Measurements from ENCODE around the gene HOXB1.

HOXB1 gene

GRCh38 chr17:48551596-48552465, 21.0 kb upstream of the HOXB1 start:
- FAIRE-seq (no peak), DNase-seq (ENCODE audit: insufficient read length) (no peak)
- TF ChIP-seq TAF1 (IDR thresholded peaks at IDR 0.05; ENCODE audit: borderline replicate concordance, low read depth, low read length) (no peak), POLR2A (IDR thresholded peaks at IDR 0.05; ENCODE audit: low read depth, low read length) (no peak), POLR2AphosphoS5 (IDR thresholded peaks at IDR 0.05; ENCODE audit: low read depth, low read length) (no peak)

GRCh38 chr17:48551214-48551555, 20.4 kb upstream of the HOXB1 start:
- FAIRE-seq (no peak), DNase-seq (ENCODE audit: insufficient read length) (no peak)
- no peak for TF ChIP-seq POLR2AphosphoS5 (IDR thresholded peaks at IDR 0.05; ENCODE audit: low read depth, low read length)
- no peak for TF ChIP-seq POLR2A (IDR thresholded peaks at IDR 0.05; ENCODE audit: low read depth, low read length)
- no peak for TF ChIP-seq TAF1 (IDR thresholded peaks at IDR 0.05; ENCODE audit: borderline replicate concordance, low read depth, low read length)

- no peak for DNase-seq (ENCODE audit: insufficient read length)
- no peak for FAIRE-seq
- no peak for TF ChIP-seq POLR2A (IDR thresholded peaks at IDR 0.05; ENCODE audit: low read depth, low read length)
- TF ChIP-seq POLR2AphosphoS5 (IDR thresholded peaks at IDR 0.05; ENCODE audit: low read depth, low read length), result no peak
- no peak for TF ChIP-seq TAF1 (IDR thresholded peaks at IDR 0.05; ENCODE audit: borderline replicate concordance, low read depth, low read length)
Observed at GRCh38 chr17:48550502-48551213, 19.8 kb upstream of the HOXB1 start.

DNA sequence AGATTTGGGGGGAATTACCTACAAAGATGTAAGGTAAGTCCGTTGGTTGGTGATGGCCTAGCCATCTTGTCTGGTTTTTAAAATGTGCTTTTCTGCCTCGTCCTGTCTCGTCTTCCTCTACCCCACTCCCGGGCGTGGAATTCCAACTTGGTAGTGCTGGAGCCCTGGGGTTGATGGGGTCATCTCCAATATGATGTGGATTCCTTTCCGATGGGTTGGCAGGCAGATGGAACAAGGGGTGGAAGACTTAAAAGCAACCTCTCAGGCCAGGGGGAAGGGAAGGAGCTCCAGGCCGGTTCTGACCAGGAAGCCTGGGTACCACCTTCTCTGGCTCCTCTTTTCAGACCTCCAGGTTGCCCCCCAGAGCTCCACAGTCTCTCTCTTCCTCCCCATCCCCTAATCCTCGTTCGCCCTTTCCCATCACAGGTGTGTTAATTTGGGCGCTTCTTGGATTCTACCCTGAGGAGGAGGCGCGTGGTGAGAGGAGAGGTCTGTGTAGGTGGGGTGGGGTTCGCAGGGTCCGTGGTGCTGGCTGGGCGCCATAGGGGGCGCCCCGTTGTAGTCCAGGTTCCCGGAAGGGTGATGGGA, 19.2 kb upstream of the HOXB1 start:
- DNase-seq (ENCODE audit: insufficient read length), result no peak
- no peak for FAIRE-seq
- TF ChIP-seq TAF1 (IDR thresholded peaks at IDR 0.05; ENCODE audit: borderline replicate concordance, low read depth, low read length), result no peak
- no peak for TF ChIP-seq POLR2A (IDR thresholded peaks at IDR 0.05; ENCODE audit: low read depth, low read length)
- no peak for TF ChIP-seq POLR2AphosphoS5 (IDR thresholded peaks at IDR 0.05; ENCODE audit: low read depth, low read length)

- TF ChIP-seq POLR2AphosphoS5 (IDR thresholded peaks at IDR 0.05; ENCODE audit: low read depth, low read length), result no peak
- TF ChIP-seq TAF1 (IDR thresholded peaks at IDR 0.05; ENCODE audit: borderline replicate concordance, low read depth, low read length), result no peak
- no peak for TF ChIP-seq POLR2A (IDR thresholded peaks at IDR 0.05; ENCODE audit: low read depth, low read length)
- no peak for FAIRE-seq
- DNase-seq (ENCODE audit: insufficient read length), result no peak
Observed at GRCh38 chr17:48549281-48549630, 18.4 kb upstream of the HOXB1 start.

DNA sequence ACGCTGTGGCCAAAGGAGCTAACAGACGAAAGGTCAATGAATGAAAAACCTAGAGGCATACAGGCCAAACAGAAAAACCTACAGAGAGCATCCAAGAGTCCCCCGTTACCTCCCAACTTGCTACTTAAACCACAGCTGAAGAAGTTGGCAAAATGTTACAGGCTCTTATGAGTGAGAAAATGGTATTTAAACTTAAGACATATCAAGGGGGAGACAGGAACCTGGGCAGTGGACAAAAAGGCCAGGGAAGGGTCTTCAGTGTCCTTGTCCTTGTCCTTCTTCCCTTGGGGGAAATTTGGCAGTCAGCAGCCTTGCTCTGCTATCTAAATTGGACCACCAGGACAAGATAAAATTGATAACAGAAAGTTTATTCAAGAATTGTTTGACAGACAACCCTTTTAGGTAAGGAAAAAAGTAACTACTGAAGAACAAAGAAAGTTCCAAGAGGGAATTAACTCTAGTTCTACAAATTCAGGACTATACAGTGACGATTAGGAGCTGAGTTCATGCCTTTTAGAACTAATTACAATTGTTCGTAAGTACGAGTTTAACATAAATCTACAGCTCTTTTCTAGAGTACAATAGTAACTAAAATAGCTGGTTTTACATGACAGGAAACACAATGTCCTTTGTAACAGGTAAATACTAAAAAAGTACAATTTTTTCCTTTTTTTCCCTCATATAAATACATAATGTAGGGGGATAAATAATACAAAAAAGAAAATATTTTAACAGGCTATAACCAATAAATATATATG, 17.9 kb upstream of the HOXB1 start:
- DNase-seq (ENCODE audit: insufficient read length), result no peak
- no peak for FAIRE-seq
- no peak for TF ChIP-seq TAF1 (IDR thresholded peaks at IDR 0.05; ENCODE audit: borderline replicate concordance, low read depth, low read length)
- TF ChIP-seq POLR2AphosphoS5 (IDR thresholded peaks at IDR 0.05; ENCODE audit: low read depth, low read length), result no peak
- no peak for TF ChIP-seq POLR2A (IDR thresholded peaks at IDR 0.05; ENCODE audit: low read depth, low read length)

DNA sequence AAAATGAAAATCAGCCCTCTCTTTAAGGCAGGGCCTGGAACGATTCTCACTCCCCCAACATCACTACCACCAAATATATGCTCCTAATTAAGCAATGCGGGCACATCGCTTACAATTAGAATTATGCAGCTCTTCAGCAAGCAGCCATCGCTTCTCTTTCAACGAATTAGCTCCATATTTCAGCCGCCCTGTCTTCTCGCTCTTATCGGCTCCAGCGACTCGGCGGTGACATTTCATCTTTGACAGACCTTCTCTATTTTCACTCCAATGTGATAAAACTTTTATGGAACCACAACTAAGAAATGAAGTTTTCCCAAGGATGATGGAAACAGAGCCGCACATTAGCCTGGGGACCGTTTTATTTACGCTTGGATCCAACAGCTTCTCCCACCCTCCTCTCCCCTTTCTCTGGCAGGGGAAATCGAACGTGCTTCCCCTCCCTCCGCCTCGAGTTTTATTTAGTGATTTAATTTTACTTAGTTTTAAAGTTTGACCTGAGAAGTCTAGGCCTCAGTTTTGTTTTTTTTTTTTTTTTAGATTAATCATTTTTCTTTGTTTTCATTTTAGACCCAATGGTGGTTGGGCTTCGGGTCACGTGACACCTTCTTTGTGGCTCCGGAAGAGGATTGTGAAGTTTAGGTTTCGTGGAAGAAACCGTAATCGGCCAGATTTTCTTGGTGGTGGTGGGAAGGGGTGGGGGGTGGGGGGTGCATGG, 17.2 kb upstream of the HOXB1 start:
- DNase-seq (ENCODE audit: insufficient read length) (no peak), FAIRE-seq (no peak)
- no peak for TF ChIP-seq TAF1 (IDR thresholded peaks at IDR 0.05; ENCODE audit: borderline replicate concordance, low read depth, low read length)
- TF ChIP-seq POLR2AphosphoS5 (IDR thresholded peaks at IDR 0.05; ENCODE audit: low read depth, low read length), result no peak
- TF ChIP-seq POLR2A (IDR thresholded peaks at IDR 0.05; ENCODE audit: low read depth, low read length), result no peak

GRCh38 chr17:48546924-48547807, 16.4 kb upstream of the HOXB1 start:
- TF ChIP-seq TAF1 (IDR thresholded peaks at IDR 0.05; ENCODE audit: borderline replicate concordance, low read depth, low read length) (no peak), POLR2A (IDR thresholded peaks at IDR 0.05; ENCODE audit: low read depth, low read length) (no peak), POLR2AphosphoS5 (IDR thresholded peaks at IDR 0.05; ENCODE audit: low read depth, low read length) (no peak)
- FAIRE-seq (no peak), DNase-seq (ENCODE audit: insufficient read length) (no peak)

GRCh38 chr17:48546137-48546923, 15.5 kb upstream of the HOXB1 start:
- DNase-seq (ENCODE audit: insufficient read length), result no peak
- no peak for FAIRE-seq
- TF ChIP-seq POLR2A (IDR thresholded peaks at IDR 0.05; ENCODE audit: low read depth, low read length), result no peak
- TF ChIP-seq POLR2AphosphoS5 (IDR thresholded peaks at IDR 0.05; ENCODE audit: low read depth, low read length), result no peak
- no peak for TF ChIP-seq TAF1 (IDR thresholded peaks at IDR 0.05; ENCODE audit: borderline replicate concordance, low read depth, low read length)

Data from GM12892 (cell line).